Smooth muscle cell (in vitro differentiated cells): ENCODE measurements around the gene LANCL2. TPM values are rescaled to one million over a fixed set of nuclear protein-coding genes. Genes with fewer than 3 reads are reported as not detected.

Experiments used
- DNase-seq: peaks from one replicate; lab custom pipeline; 2025; ENCODE audit not compliant: unreplicated experiment; lab: John Stamatoyannopoulos, UW
- H2AFZ ChIP-seq: fragments of 200-600 bp; sonication (generic); 2 replicates; pipeline ENCODE4 v1.6.0; 2016; ENCODE audit warnings: antibody characterized with exemption, low read depth, mild to moderate bottlenecking
- H3F3A ChIP-seq: fragments of 200-600 bp; sonication (generic); 2 replicates; pipeline ENCODE4 v1.6.0; 2017; ENCODE audit warnings: antibody characterized with exemption, low read depth
- H3K27ac ChIP-seq: fragments of 200-600 bp; sonication (generic); 2 replicates; pipeline ENCODE4 v1.5.1; 2016; ENCODE audit warnings: low read depth, mild to moderate bottlenecking
- H3K27me3 ChIP-seq: fragments of 200-600 bp; sonication (generic); 2 replicates; pipeline ENCODE4 v1.6.1; 2016; ENCODE audit warnings: low read depth, mild to moderate bottlenecking
- H3K36me3 ChIP-seq: fragments of 200-600 bp; sonication (generic); 2 replicates; pipeline ENCODE4 v1.5.1; 2016; ENCODE audit warnings: low read depth
- H3K4me1 ChIP-seq: fragments of 200-600 bp; sonication (generic); 2 replicates; pipeline ENCODE4 v1.5.1; 2016; ENCODE audit warnings: low read depth
- H3K4me2 ChIP-seq: fragments of 200-600 bp; sonication (generic); 2 replicates; pipeline ENCODE4 v1.6.0; 2016; ENCODE audit warnings: mild to moderate bottlenecking
- H3K4me3 ChIP-seq: fragments of 200-600 bp; sonication (generic); 2 replicates; pipeline ENCODE4 v1.5.1; 2016; ENCODE audit warnings: mild to moderate bottlenecking
- H3K79me2 ChIP-seq: fragments of 200-600 bp; sonication (generic); 2 replicates; pipeline ENCODE4 v1.6.0; 2016; ENCODE audit warnings: low read depth, mild to moderate bottlenecking
- H3K9ac ChIP-seq: fragments of 200-600 bp; sonication (generic); 2 replicates; pipeline ENCODE4 v1.6.0; 2016; ENCODE audit warnings: low read depth
- H3K9me3 ChIP-seq: fragments of 200-600 bp; sonication (generic); replicated peaks from 2 replicates; pipeline ENCODE4 v1.5.1; 2016; ENCODE audit warnings: low read depth
- H4K20me1 ChIP-seq: fragments of 200-600 bp; sonication (generic); 2 replicates; pipeline ENCODE4 v1.6.0; 2016; ENCODE audit warnings: low read depth
- WGBS: methylation state at CpG from one replicate; pipeline ENCODE4 v1.1.7; 2016; ENCODE audit warnings: low lambda C conversion rate; 5-methylcytosine and 5-hydroxymethylcytosine counted together
- polyA plus RNA-seq: library from polyadenylated mRNA; unstranded; fragments of >200 nt; fragmentation: Nextera tagmentation; extraction: Ambion mirVana; gene quantifications from 2 replicates; pipeline ENCODE4 v1.2.1, GENCODE V29; 2016
- total RNA-seq: library from RNA; depleted of rRNA; stranded (reverse); fragments of >200 nt; gene quantifications from 2 replicates; pipeline ENCODE4 v1.2.3, GENCODE V29; 2014
- TF ChIP-seq, protein P1 (sequence below): fragments of 200-600 bp; sonication (generic); IDR thresholded peaks from 2 replicates; pipeline ENCODE4 v1.5.1; 2017; ENCODE audit warnings: borderline replicate concordance, mild to moderate bottlenecking, antibody characterized with exemption; ENCODE audit not compliant: insufficient read depth, poor library complexity, severe bottlenecking

Gene LANCL2
- total and polyA plus RNA-seq, 2 experiments from 2014 or later: 9.4 to 15.6 TPM

DNA sequence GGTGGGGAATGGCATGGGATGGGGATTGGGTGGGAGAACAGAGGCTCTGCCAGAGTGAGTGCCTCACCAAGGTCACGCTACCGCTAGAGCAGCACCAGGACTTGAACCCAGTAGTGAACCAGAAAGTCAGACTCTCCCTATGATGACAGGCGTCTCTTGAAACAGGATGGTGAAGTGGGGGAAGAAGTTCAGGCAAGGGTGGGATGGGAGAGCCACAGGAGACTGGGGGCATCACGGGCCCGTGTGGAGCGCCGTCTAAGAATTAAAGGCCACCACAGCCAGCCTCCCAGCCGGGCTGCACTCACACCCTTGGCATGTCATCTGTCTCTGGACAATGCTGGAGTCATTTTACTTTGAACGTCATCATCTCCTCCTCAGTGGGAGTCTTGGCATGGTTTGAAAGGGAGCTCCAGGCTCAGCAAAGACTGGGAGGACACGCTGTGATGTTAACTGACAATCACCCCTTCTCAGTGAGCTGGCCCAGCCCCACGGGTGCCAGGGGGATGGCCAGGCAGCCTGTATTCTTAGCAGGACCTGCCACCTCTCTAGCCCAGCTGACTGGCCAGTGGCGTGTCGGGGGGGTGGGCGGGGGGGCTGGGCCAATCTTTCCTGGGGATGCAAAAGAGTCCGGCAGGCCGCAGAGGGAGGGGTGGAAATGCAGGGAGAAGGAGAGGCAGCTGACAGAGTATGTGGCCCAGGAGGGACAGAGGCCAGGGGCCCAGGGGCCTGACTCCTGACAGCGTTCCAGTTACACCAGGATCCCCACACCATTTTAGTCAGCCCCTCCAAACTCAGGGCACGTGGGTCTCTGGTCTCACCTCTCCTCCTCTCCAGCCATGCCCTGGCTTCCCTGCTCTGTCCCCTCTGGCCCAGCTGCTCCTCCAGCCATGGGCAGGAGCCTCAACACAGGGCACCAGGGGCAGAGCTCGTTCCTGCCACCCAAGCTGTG lies 111.0 kb downstream of the LANCL2 start:
- no peaks in the 10 kb centered on the region for H3K9me3 ChIP-seq
- 74% methylated on average over 16 of the region's 19 CpGs for WGBS
- H3K9ac ChIP-seq: no peak overlapping the region
- no peaks in the 10 kb centered on the region for H3K36me3 ChIP-seq
- no peak overlapping the region for H3K4me3 ChIP-seq
- TF ChIP-seq, protein P1, sequence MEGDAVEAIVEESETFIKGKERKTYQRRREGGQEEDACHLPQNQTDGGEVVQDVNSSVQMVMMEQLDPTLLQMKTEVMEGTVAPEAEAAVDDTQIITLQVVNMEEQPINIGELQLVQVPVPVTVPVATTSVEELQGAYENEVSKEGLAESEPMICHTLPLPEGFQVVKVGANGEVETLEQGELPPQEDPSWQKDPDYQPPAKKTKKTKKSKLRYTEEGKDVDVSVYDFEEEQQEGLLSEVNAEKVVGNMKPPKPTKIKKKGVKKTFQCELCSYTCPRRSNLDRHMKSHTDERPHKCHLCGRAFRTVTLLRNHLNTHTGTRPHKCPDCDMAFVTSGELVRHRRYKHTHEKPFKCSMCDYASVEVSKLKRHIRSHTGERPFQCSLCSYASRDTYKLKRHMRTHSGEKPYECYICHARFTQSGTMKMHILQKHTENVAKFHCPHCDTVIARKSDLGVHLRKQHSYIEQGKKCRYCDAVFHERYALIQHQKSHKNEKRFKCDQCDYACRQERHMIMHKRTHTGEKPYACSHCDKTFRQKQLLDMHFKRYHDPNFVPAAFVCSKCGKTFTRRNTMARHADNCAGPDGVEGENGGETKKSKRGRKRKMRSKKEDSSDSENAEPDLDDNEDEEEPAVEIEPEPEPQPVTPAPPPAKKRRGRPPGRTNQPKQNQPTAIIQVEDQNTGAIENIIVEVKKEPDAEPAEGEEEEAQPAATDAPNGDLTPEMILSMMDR: no peak
- H2AFZ ChIP-seq: no peak overlapping the region
- H3K4me2 ChIP-seq: no peak overlapping the region
- DNase-seq: no peak
- H3K27ac ChIP-seq: no peak overlapping the region
- peaks cover 37% of the 10 kb centered on the region for H4K20me1 ChIP-seq
- H3K79me2 ChIP-seq: no peaks in the 10 kb centered on the region
- H3K4me1 ChIP-seq: peaks cover 11% of the 10 kb centered on the region
- no peaks in the 10 kb centered on the region for H3K27me3 ChIP-seq
- H3F3A ChIP-seq: no peaks in the 10 kb centered on the region

DNA sequence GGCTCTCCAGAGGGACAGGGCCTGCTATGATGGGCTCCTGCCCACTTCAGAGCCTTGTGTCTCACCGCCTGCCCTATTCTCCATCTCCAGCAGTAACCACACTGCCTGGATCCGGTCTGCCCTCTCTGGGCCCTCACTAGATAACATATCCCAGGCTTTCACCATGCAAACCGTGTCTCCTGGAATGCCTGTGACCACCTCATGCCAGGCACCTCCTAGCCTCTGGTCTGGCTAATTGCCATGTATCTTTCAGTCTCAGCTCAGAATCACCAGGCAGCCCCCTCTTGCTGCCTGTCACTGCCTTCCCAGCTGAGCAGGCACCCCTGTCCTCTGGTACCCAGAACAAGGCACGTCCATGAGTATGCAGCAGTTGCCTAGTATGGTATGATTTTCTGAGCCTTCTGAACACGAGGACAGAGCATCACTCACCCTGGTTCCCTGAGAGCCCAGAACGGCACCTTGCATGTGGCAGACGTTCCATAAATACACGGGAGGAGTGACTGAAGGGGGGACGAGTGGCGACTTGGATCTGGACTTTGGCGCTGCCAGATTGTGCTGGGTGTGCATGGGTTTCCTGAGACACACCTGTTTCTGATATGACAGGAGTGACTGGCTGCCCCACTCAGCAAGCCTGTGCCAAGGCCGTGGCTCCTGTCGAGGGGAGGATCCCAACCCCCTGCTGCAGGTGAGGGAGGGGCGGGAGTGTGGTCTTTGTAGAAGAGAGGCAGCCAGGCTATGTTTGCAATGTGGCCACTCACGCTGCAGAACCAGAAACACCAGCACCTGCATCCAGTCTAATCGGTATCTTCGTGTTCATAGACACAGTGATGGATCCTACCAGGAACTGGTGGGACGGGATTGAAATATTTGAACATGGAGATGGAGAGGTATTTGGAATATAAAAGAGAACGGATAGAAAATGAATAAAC lies 112.0 kb downstream of the LANCL2 start:
- H3K4me1 ChIP-seq: peaks cover 11% of the 10 kb centered on the region
- H3K9me3 ChIP-seq: no peaks in the 10 kb centered on the region
- peak overlapping the region; percentile 61 for H3K4me2 ChIP-seq
- peaks cover 37% of the 10 kb centered on the region for H4K20me1 ChIP-seq
- DNase-seq: no peak
- no peak overlapping the region for H3K4me3 ChIP-seq
- no peaks in the 10 kb centered on the region for H3K36me3 ChIP-seq
- H3K27me3 ChIP-seq: no peaks in the 10 kb centered on the region
- 92% methylated on average over 19 of the region's 19 CpGs for WGBS
- H3K9ac ChIP-seq: no peak overlapping the region
- no peaks in the 10 kb centered on the region for H3K79me2 ChIP-seq
- H3F3A ChIP-seq: no peaks in the 10 kb centered on the region
- TF ChIP-seq, protein P1: no peak
- no peak overlapping the region for H3K27ac ChIP-seq
- H2AFZ ChIP-seq: no peak overlapping the region

DNA sequence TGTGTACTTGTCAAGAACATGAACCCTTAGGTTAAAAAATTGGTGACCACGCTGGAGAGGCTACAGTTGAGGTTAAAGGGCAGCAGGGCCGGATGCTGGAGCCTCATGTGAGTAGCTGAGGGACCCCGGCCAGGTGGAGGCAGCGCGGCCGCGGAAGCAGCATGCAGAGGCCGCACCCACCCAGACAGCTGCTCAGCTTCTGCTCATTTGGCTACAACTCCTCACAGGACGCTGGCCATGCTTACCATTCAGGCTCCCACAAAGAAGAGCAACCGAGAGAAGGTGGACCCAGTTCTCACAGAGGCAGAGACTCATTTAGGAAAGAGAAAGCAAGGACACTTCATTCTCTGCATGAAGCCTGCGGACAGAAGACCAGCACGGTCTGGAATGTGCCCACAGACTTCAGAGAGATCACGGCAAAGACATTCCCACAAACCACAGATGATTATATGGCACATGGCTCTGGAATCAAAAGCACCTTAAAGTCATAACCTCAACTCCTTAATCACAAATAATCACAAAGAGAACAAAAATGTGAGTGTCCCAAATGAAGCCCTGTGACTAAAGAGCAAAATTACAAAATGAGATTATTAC lies 112.7 kb downstream of the LANCL2 start:
- Histone ChIP-seq H3K27me3 (no peaks in the 10 kb centered on the region), H3K4me1 (peaks cover 11% of the 10 kb centered on the region), H3F3A (no peaks in the 10 kb centered on the region), H3K4me2 (peak overlapping the region; percentile 66), H2AFZ (no peak overlapping the region), H3K9me3 (no peaks in the 10 kb centered on the region), H3K27ac (no peak overlapping the region), H4K20me1 (peaks cover 37% of the 10 kb centered on the region), H3K4me3 (no peak overlapping the region), H3K9ac (no peak overlapping the region), H3K79me2 (no peaks in the 10 kb centered on the region), H3K36me3 (no peaks in the 10 kb centered on the region)
- 67% methylated on average over 13 of the region's 13 CpGs for whole genome bisulfite sequencing
- no peak for DNase-seq
- TF ChIP-seq, protein P1: no peak
